GM21723 (cell line): ENCODE measurements around the gene DUSP3.

Experiments
- ATAC-seq: cut with Tn5 transposase; IDR thresholded peaks from one replicate; pipeline ENCODE4 v1.9.1; 2021; ENCODE audit warnings: mild to moderate bottlenecking, moderate library complexity; ENCODE audit not compliant: unreplicated experiment

Gene DUSP3

GRCh38 chr17:43778337-43779144, at the start of gene DUSP3:
TSS of gene DUSP3 (minus strand) at chr17:43778977. CDS start at chr17:43778924, 53 bp downstream.
- ATAC-seq = peak; percentile 87

DNA sequence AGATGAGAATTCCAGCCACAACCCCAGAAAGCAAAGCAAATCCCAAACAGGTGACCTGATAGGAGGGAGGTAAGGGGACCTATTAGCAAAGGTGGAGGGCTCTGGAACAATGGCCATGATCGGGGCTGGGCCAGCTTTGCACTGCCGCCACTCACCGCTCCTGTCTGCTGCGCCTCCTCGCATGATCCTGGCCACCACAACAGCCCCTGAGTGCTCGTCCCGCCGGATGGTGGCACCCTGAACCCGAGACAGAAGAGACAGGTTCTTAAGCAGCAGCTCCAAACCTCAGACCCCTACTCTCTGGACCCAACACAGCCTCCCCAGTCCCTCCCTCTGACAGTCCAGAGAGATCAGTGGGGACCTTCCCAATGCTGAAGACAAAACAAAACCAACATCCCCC, 48.8 kb upstream of the DUSP3 start:
- no peak for ATAC-seq

DNA sequence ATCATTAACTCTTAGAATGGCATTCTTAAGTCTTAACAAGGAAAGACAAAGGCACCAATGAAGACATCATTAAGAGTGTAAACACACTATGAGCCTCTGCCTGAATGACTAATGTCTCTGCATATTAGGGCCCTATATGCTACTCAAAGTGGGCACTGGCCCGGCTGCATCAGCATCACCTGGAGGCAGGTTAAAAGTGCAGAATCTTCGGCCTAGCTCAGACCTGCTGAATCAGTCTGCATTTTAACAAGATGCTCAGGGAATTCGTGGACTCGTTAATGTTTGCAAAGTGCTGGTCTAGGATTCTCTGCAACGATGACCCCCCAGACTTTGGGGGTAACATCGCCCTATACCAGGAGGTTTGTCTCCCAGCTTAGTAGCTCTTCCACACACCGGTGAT, 47.4 kb upstream of the DUSP3 start:
- no peak for ATAC-seq

DNA sequence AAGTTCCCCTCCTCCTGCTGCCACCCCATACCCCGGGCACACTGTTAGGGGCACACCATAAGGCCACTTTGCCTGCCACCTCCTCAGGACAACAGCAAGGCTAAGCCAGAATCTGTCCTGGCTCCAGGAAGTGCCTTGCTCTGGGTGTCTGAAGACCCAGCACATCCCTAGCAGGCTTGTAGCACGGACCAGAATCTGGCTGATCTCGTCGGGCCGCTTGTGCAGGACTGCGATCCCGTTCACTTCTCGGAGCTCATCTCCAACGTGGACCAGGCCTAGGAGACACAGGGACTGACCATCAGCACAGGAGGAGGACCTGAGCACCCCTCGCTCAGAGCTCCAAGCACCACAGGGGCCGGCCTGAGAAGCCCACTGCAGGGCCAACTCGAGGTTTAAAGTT, 46.8 kb upstream of the DUSP3 start:
- no peak for ATAC-seq

GRCh38 chr17:43823350-43824084, 44.7 kb upstream of the DUSP3 start:
- no peak for ATAC-seq

GRCh38 chr17:43822570-43823190, 43.9 kb upstream of the DUSP3 start:
- no peak for ATAC-seq

DNA sequence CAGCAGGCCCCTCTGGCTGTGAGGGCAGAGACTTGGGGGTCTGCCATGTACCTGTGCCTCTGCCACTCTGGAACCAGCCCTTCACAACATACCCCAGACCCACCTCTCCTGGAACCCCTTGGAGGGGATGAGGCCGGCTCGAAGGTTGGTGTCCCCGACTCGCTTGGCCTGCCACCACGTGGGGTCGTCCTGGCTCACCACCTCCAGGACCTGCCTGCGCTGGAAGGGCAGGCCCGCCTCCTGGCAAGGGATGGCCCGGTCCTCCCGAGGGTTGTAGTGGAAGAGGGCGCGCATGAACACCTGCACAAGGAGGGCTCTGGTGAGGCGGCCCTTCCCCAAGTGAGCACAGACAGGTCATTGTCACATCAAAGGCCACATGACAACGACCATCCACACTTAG, 42.0 kb upstream of the DUSP3 start:
- no peak for ATAC-seq

- no peak for ATAC-seq
Measured at GRCh38 chr17:43818966-43819365, 40.2 kb upstream of the DUSP3 start.

DNA sequence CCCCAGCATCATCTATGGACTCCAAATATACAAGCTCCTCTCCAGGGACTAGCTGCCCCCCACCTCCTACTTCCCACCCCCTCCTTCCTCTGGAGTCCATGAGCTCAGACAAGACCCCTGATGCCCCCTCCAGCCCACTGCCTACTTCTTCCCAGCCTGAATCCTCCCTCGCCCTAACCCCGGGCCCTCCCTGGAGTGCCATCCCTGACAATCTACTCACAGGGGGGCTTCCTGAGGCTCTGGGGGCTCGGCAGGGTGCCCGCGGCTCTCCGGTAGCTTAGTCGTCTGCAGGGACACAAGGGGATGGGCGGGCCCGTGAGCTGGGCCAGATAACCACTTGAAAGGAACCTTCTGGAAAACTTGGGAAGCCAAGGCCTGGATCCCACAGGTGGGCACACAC, 39.0 kb upstream of the DUSP3 start:
- ATAC-seq = no peak

DNA sequence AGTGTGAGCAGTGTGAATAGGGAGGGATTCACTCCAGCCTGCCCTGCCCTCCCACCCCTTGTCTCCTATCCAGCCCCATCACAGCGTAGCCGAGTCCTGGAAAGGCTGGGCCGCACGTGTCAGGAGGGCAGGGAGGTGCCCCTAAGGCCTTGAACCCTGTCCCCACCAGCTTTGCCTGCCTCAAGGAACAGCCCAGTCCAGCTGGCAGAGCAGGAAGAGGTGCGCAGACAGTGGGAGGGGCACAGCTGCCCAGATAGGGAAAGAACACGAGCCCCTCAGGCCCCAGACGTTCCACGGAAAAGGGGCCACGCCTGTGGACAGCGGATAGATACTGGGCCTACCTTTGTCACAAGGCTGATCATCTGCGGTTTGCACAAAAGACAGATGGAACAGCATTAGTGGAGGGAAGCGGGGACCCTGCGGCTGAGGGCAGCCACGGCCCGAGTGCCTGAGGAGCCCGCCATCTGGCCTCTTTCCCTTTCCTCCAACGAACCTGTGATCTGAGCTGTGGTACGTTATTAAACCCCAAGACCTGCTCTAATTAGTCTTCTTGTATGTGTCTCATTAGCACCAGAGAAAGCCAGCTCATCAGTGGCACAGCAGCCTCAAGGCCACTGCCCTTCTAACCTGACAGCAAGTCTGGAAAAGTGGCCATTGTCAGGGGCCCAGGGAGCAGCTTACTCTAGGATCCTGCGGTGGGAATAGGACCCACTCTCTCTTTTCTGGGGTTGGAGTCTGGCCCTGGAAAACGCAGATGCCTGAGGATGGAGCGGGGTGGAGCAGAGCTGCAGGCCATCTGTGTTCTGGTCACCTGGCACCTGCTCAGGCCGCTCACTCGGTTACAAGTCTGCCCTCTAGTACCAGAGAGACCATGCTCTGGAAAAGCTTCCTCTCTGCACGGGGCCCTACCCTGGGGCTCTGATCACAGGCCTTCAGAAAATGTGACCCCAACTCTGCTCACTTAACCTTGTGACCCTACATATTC, 37.9 kb upstream of the DUSP3 start:
- ATAC-seq = no peak

DNA sequence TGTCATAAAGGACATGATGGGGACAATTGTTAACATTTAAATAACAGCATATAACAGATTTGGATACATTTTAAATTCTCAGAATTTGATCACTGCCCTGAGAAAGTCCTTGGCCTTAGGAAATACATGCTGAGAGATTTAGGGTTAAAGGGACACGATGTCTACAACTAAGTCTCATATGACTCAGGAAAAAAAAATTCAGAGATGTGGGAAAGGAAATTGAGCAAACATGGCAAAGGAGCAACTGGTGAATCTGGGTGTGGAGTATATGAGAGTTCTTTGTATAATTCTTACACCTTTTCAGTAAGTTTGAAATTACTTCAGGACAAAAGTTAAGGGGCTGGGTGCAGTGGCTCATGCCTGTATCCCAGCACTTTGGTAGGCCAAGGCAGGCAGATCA, 35.9 kb upstream of the DUSP3 start:
- ATAC-seq = no peak

GRCh38 chr17:43814026-43814425, 35.2 kb upstream of the DUSP3 start:
- ATAC-seq = no peak

DNA sequence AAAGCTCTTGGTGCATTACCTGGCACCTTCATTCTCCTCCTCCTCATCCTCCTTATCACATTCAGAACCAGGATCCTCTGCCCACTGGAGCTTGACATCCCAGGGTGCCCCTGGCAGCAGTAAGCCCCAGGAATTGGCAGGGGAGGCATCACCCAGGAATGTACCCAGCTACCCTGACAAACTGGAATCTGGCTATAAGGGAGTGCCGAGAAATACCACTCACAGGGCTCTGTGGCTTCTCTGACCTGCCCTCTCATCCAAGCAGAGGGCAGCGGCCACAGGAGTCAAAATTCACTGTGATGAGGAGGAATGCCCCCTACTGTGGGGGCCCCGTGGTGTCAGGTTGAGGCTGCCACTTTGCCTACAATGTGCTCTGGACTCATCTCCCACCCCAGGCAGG, 34.6 kb upstream of the DUSP3 start:
- ATAC-seq = no peak

DNA sequence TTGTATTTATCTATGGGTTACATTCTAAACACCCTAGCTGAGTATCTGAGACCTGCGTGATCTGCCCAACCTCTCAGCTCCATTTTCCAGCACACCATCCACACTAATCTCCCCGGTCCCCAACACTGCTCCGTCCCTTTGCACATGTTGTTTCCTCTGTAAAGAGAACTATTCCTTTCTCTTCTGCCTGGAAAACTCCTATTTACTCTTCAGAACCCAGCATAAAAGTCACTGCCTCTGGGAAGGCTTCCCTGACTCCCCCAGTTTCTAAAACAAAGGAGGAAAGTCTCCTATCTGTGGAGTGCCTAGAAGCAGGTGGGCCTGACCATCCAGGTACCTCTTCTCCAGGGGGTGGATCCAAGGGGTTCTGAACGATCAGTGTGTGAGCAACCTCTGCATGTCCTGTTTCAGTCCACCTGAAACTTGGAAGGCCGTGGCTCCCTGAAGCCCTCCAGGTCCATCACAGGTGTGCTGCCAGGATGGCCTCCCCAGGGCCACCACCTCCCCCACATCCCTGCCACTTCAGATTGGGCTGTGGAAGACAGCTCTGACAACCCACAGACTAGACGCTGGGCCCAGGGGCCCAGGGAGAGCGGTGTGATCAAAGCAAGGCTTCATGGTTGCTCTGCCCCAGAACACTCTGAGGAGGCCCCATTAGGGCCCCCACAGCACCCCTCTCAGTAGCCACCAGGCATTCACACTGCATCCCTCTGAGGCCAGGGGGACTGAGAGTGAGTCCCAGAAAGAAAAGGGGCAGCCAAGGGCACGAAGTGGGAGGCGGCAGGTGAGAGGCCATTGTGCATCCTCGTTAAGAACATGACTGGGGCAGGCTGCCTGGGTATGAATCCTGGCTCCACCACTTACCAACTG, 33.9 kb upstream of the DUSP3 start:
- no peak for ATAC-seq

DNA sequence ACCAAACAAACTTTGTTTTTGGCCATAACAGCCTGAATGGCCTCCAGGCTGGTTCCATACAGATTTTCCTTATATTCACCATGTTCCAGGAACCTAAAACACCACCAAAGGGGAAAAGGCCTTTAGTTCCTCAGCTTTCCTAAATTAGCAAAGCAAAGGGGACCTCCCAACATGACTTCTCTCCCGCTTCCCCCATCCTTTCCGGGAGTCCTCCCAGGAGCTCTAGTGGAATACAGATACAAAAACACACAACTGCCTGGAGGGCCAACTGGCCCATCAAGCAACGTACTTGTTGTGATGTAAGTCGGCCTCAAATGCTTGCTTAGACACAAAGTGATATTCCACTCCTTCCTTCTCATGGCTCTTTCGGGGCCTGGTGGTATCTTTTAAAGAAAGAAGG, 32.0 kb upstream of the DUSP3 start:
- no peak for ATAC-seq

- ATAC-seq = no peak
Measured at GRCh38 chr17:43810226-43810715, 31.5 kb upstream of the DUSP3 start.

- ATAC-seq = no peak
Measured at GRCh38 chr17:43809121-43809520, 30.3 kb upstream of the DUSP3 start.

- no peak for ATAC-seq
Measured at GRCh38 chr17:43808076-43808475, 29.3 kb upstream of the DUSP3 start.

GRCh38 chr17:43805117-43805516, 26.3 kb upstream of the DUSP3 start:
- ATAC-seq = no peak

DNA sequence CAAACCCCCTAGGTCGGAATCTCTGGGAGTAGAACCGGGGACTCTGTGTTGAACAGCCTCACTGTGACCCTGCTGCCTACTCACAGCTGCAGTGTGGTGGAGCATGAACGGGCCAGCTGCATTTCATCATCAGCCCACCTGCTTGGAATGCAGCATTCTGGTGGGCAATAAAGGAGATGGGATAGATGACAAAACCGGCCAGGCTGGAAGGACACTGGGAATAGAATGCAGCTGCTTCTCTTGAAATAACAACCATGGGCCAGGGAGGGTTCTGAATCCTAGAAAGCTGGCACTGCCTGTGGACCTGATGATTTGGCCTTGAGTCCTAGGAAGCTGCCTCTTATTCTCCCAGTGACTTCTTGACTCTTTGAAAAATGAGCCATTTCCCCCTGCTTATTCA, 25.0 kb upstream of the DUSP3 start:
- ATAC-seq = no peak
